ENCODE measurements around the gene COL4A6. TPM values are rescaled to one million over a fixed set of nuclear protein-coding genes. Genes with fewer than 3 reads are reported as not detected.

Gene COL4A6
- total and polyA plus RNA-seq, 9 donors = 3.3 to 32.1 (median 11.7) TPM

DNA sequence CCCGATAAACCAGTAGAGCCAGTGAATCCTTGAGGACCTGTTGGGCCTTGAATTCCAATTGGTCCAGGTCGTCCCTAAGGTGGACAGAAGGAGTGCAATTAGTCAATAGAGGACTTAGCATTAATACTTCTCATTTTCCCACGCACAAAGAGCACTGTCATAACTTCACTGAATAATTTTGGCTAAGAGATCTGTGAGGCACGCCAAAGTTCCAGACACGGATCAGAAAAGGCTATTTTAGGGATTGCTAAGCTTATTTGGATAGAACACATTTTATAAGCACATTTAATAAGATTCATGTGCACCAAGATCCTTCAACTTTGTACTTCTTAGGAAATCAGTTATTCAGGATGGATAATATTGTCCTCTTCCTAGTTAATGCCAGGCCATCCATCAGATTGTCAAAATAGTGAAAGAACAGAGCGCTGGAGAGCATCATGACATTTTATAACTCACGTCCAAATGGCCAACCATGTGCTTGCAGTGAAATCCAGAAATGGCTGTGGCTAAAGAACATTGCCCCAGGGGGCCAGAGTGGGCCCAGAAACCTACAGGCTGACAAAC, 216.8 kb downstream of the COL4A6 start:
- intact Hi-C loops (cut with DNase I) = no loop called here
- Histone ChIP-seq H3K27ac (peak overlapping the region in 1 of 2 donors; percentile 7), H3K4me3 (no peak overlapping the region), H3K9me3 (no peaks in the 10 kb centered on the region), H3K36me3 (no peaks in the 10 kb centered on the region), H3K27me3 (no peaks in the 10 kb centered on the region), H3K4me1 (ENCODE audit: insufficient read depth) (peaks cover 8% of the 10 kb centered on the region)
- TF ChIP-seq POLR2A (IDR thresholded peaks at IDR 0.05) (no peak), EP300 (IDR thresholded peaks at IDR 0.05) (no peak)
- TF ChIP-seq, protein P1, sequence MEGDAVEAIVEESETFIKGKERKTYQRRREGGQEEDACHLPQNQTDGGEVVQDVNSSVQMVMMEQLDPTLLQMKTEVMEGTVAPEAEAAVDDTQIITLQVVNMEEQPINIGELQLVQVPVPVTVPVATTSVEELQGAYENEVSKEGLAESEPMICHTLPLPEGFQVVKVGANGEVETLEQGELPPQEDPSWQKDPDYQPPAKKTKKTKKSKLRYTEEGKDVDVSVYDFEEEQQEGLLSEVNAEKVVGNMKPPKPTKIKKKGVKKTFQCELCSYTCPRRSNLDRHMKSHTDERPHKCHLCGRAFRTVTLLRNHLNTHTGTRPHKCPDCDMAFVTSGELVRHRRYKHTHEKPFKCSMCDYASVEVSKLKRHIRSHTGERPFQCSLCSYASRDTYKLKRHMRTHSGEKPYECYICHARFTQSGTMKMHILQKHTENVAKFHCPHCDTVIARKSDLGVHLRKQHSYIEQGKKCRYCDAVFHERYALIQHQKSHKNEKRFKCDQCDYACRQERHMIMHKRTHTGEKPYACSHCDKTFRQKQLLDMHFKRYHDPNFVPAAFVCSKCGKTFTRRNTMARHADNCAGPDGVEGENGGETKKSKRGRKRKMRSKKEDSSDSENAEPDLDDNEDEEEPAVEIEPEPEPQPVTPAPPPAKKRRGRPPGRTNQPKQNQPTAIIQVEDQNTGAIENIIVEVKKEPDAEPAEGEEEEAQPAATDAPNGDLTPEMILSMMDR (IDR thresholded peaks at IDR 0.05) = no peak
- DNase-seq = no peak
- 33 to 46% (median 37%) methylated on average over 7 of the region's 7 CpGs for WGBS, 3 donors

DNA sequence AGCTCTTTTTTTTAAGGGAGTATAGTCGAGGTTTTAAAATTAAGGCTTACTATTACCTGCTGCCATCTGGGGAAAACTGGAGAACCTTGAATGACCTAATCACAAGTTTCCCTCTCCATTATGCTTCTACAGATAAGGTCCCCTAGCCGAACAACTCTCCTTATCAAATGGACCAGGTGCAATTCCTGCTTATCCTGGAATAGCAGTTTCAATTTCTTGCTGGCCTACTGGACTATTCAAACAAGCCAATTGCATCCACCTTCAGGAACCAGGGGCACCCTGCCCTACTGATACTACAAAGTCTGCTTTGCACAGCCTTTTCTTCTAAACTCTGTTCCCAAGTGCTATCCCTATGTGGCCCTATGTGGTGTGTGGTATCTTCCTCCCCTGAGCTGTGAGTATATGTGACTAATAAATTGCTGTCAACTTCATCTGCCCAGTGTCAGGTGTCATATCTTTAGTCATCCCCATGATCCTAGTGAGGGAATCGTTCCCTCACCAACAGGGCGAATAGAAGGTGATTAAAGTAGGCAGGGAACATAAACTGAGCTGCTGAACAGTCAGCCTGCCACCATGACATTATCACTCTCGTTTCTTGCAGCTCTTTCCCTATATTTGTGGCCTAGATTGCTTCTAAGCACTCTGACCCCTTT, 218.1 kb downstream of the COL4A6 start:
- no peak for TF ChIP-seq POLR2A (IDR thresholded peaks at IDR 0.05)
- TF ChIP-seq, protein P1 (IDR thresholded peaks at IDR 0.05) = no peak
- no peak for TF ChIP-seq EP300 (IDR thresholded peaks at IDR 0.05)
- Histone ChIP-seq H3K27ac (no peak overlapping the region), H3K27me3 (no peaks in the 10 kb centered on the region), H3K9me3 (no peaks in the 10 kb centered on the region), H3K4me1 (ENCODE audit: insufficient read depth) (peaks cover 8% of the 10 kb centered on the region), H3K36me3 (no peaks in the 10 kb centered on the region), H3K4me3 (no peak overlapping the region)
- DNase-seq = no peak
- intact Hi-C loops (cut with DNase I) = no loop called here
- 66 to 73% (median 68%) methylated on average over 5 of the region's 5 CpGs for WGBS, 3 donors

DNA sequence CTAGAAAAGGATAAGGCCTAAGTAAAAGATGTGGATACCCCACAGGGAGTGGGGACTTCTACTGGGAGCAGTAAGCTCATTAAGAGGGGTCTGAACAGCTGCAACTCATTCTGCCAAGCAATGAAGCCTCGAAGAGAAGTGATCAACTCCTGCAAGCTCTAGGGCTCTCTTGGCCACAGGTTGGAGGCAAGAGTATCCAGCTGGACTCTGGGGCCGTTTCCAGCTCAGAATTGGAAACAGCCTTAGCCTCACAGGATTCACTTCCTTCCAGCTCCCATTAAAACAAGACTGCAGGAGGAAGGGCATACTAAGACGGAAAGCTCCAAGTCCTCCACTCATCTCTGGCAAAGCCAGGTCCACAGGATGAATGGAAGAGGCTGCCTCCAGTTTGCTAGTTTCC, 220.3 kb downstream of the COL4A6 start:
- Histone ChIP-seq H3K36me3 (no peaks in the 10 kb centered on the region), H3K4me1 (ENCODE audit: insufficient read depth) (peaks cover 4% of the 10 kb centered on the region), H3K27me3 (no peaks in the 10 kb centered on the region), H3K27ac (peak overlapping the region in 1 of 2 donors; percentile 40), H3K4me3 (no peak overlapping the region), H3K9me3 (no peaks in the 10 kb centered on the region)
- DNase-seq = peak in 4 of 5 donors; percentile 24 to 54 (median 35)
- intact Hi-C loops (cut with DNase I) = no loop called here
- 27 to 42% (median 34%) methylated on average over 3 of the region's 3 CpGs for WGBS, 3 donors
- TF ChIP-seq, protein P1 (IDR thresholded peaks at IDR 0.05) = no peak
- TF ChIP-seq EP300 (IDR thresholded peaks at IDR 0.05) = no peak
- TF ChIP-seq POLR2A (IDR thresholded peaks at IDR 0.05) = no peak

DNA sequence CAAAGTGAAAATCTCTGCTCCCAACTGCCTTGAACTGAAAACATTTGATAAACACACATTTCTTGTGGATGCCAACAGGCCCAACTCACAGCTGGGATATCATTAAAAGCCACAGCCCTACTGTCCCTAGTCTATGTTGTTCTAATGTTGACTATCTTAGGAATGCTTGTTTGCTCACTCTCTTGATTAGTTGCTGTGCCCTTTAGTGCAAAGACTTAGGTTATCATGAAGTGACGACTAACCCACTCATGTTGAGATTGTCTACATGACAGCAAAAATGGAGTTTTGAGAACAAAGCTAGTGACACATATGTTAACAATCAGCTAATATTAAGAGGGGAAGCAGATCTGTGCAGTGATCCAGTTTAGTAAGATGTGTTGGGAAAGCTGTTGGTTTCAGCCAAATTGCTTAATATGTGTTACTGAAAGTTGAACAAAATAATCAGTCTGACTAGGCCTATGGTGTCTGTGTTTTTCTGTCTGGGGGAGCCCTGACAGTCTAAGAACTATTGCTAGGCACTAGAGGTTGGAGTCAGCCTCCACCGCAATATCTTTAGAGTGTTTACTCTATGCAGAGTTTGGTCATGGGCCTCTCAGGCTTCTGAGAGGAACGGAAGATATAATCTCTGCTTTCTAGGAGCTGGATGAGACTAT, 221.2 kb downstream of the COL4A6 start:
- peak in 2 of 5 donors; percentile 16 to 27 for DNase-seq
- Histone ChIP-seq H3K36me3 (no peaks in the 10 kb centered on the region), H3K4me3 (no peak overlapping the region), H3K27me3 (no peaks in the 10 kb centered on the region), H3K27ac (peak overlapping the region in 1 of 2 donors; percentile 40), H3K9me3 (no peaks in the 10 kb centered on the region), H3K4me1 (ENCODE audit: insufficient read depth) (peaks cover 4% of the 10 kb centered on the region)
- WGBS, 3 donors = 43 to 52% (median 43%) methylated on average over 3 of the region's 3 CpGs
- TF ChIP-seq EP300 (IDR thresholded peaks at IDR 0.05) = no peak
- TF ChIP-seq, protein P1 (IDR thresholded peaks at IDR 0.05) = no peak
- no peak for TF ChIP-seq POLR2A (IDR thresholded peaks at IDR 0.05)
- intact Hi-C loops (cut with DNase I) = no loop called here
